A673 (cell line): ENCODE measurements around the gene PDXDC1. TPM values are rescaled to one million over a fixed set of nuclear protein-coding genes. Genes with fewer than 3 reads are reported as not detected.
A peak's percentile ranks its signal among the peaks of the same experiment; 100 is the strongest.

Experiments
- BruUV-seq: library from RNA; stranded (reverse); fragments of 400-500 nt; replicated peaks from 2 replicates; lab custom pipeline; 2021; lab: Mats Ljungman, UMichigan
- CTCF ChIA-PET: fragments of 300-600 bp; sonication (Branson Sonifier 250); formaldehyde crosslinking; loops from one replicate; lab custom pipeline; 2022; ENCODE audit warnings: antibody characterized with exemption; lab: Charles Lee
- POLR2A ChIA-PET: fragments of 300-600 bp; sonication (Branson Sonifier 250); formaldehyde crosslinking; loops from one replicate; lab custom pipeline; 2022; ENCODE audit warnings: antibody characterized with exemption; ENCODE audit not compliant: low non-redundant PET; lab: Charles Lee
- DNase-seq: peaks from one replicate; pipeline ENCODE4 v3.0.0-alpha.2; 2015; ENCODE audit warnings: low spot score
- H3K27ac ChIP-seq: fragments of 200-600 bp; sonication (generic); 2 replicates; pipeline ENCODE4 v1.5.1; 2016; ENCODE audit warnings: mixed run types, low read depth, mild to moderate bottlenecking, mixed read lengths, antibody characterized with exemption, low read length; ENCODE audit not compliant: poor library complexity, severe bottlenecking
- H3K27me3 ChIP-seq: fragments of 200-600 bp; sonication (generic); replicated peaks from 2 replicates; pipeline ENCODE4 v1.6.1; 2017; ENCODE audit warnings: mixed run types, low read depth, mild to moderate bottlenecking, mixed read lengths, antibody characterized with exemption, low read length; ENCODE audit not compliant: insufficient read depth, poor library complexity
- H3K36me3 ChIP-seq: fragments of 200-600 bp; sonication (generic); 2 replicates; pipeline ENCODE4 v1.6.1; 2016; ENCODE audit warnings: mixed run types, mild to moderate bottlenecking, mixed read lengths, antibody characterized with exemption, low read length; ENCODE audit not compliant: insufficient read depth, poor library complexity, severe bottlenecking
- H3K4me1 ChIP-seq: fragments of 200-600 bp; sonication (generic); 2 replicates; pipeline ENCODE4 v1.6.1; 2017; ENCODE audit warnings: mixed run types, mild to moderate bottlenecking, mixed read lengths, antibody characterized with exemption, low read length; ENCODE audit not compliant: insufficient read depth, poor library complexity, severe bottlenecking
- H3K4me3 ChIP-seq: fragments of 200-600 bp; sonication (generic); 2 replicates; pipeline ENCODE4 v1.5.1; 2016; ENCODE audit warnings: low read depth, mixed run types, mild to moderate bottlenecking, mixed read lengths, low read length; ENCODE audit not compliant: poor library complexity, severe bottlenecking
- H3K9me3 ChIP-seq: fragments of 200-600 bp; sonication (generic); 2 replicates; pipeline ENCODE4 v1.6.1; 2016; ENCODE audit warnings: mixed run types, low read depth, mild to moderate bottlenecking, mixed read lengths, antibody characterized with exemption, low read length; ENCODE audit not compliant: poor library complexity, severe bottlenecking
- EZH2 ChIP-seq: fragments of 200-600 bp; sonication (generic); IDR thresholded peaks from 2 replicates; pipeline ENCODE4 v1.6.1; 2017; ENCODE audit warnings: borderline replicate concordance, low read depth, mild to moderate bottlenecking, mixed read lengths, antibody characterized with exemption, low read length; ENCODE audit not compliant: poor library complexity, severe bottlenecking
- intact Hi-C: fragments of 100-400 bp; cut with micrococcal nuclease; formaldehyde crosslinking; loops from one replicate; pipeline ENCODE4 v1.10.0; 2022; ENCODE audit not compliant: unreplicated experiment
- total RNA-seq: library from RNA; stranded (reverse); gene quantifications from 2 replicates; pipeline ENCODE4 v1.2.3, GENCODE V29; 2021
- TF ChIP-seq, protein P1 (sequence below): fragments of 300-800, 200-600 bp; sonication (generic); conservative IDR thresholded peaks from 2 replicates; pipeline ENCODE4 v1.5.1; 2017; ENCODE audit warnings: low read depth, mild to moderate bottlenecking, antibody characterized with exemption, low read length, moderate library complexity, mixed read lengths

The PDXDC1 gene
- total RNA-seq, 1 experiment from 2014 or later: 103 TPM

DNA sequence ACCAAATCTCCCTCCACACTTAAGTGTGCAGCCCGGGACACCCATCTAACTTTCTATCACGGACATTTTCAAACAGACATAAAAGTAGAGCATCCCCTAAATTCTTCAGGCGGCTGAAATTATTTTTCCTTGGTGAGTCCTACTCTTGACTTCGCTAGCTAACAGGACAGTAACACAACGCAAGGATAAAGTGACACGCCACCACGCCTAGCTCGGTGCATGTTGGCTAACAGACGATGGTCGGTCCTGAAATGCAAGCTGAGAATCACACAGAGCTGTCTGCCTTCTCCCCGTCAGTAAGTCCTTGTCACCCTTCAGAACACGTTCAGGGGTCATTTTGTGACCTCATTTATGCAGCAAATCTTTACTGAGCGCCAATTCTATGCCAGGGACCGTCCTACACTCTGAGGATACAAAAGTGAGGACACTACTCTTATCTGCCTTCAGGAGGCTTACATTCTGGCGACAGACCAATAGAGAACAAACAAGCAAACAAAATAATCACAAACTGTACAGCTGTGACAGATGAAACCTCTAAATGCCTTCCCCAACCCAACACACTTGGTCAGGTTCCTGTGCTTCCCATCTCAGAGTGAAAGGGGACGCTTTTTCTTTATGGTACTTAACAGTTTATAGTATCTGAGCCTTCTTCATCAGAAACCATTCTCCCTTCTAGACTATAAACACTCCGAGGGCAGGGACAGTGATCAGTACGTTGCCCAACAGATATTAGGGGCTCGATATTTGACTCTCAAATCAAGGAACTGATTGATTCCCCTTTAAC lies 79.7 kb downstream of the PDXDC1 start:
- BruUV-seq: TSS peak; percentile 51
- H3K27ac ChIP-seq: no peak overlapping the region
- DNase-seq: peak; percentile 40
- H3K27me3 ChIP-seq: no peaks in the 10 kb centered on the region
- ChIA-PET POLR2A (no interaction called here), CTCF (no interaction called here)
- peaks cover 7% of the 10 kb centered on the region for H3K36me3 ChIP-seq
- H3K4me3 ChIP-seq: peak overlapping the region; percentile 96
- intact Hi-C loops: no loop called here
- no peaks in the 10 kb centered on the region for H3K4me1 ChIP-seq
- H3K9me3 ChIP-seq: no peaks in the 10 kb centered on the region
- TF ChIP-seq, protein P1, sequence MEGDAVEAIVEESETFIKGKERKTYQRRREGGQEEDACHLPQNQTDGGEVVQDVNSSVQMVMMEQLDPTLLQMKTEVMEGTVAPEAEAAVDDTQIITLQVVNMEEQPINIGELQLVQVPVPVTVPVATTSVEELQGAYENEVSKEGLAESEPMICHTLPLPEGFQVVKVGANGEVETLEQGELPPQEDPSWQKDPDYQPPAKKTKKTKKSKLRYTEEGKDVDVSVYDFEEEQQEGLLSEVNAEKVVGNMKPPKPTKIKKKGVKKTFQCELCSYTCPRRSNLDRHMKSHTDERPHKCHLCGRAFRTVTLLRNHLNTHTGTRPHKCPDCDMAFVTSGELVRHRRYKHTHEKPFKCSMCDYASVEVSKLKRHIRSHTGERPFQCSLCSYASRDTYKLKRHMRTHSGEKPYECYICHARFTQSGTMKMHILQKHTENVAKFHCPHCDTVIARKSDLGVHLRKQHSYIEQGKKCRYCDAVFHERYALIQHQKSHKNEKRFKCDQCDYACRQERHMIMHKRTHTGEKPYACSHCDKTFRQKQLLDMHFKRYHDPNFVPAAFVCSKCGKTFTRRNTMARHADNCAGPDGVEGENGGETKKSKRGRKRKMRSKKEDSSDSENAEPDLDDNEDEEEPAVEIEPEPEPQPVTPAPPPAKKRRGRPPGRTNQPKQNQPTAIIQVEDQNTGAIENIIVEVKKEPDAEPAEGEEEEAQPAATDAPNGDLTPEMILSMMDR: no peak
- no peak for TF ChIP-seq EZH2

DNA sequence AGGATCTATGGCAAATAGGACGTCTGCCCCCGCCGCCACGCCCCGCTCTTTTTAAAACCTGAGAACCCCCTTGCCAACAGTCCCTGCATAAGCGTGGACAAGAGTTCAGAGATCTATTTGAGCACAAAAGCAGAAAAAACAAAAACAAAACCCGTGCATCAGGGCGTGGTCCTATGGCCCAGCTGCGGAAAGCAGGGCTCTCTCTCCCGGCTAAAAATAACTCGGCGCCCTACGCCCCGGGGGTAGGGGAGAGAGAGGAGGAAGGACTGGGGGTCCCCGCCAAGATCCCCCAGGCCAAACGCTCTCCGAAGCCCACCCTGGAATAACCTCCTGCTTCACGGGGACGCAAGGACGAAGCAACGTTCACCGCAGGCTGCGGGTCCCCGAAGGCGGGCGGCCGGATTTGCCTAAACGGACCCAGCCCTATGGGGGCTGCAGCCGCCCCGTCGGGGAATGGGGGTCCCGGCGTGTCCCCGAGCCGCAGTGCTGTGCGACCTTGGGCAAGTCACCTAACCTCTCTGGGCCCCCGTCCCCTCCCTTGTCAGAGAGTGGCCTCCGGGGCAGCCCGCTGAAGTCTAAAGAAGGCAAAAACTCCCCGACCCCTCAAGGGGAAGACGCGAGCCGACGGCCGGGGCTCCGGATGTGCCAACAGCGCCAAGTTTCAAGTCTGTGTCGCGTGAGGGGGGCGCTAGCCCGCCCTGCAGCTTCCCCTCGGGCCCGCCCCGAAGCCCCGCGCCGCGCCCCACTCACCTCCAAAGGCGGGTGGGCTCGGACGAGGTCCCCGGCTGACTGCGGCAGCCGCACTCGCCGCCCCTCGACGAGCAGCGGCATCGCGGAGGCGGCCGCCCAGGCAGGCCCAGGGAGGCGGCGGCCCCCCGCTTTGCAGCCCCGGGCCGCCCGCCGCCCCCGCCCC lies 80.6 kb downstream of the PDXDC1 start:
- ChIA-PET CTCF (no interaction called here), POLR2A (no interaction called here)
- no TSS peak for BruUV-seq

More for the DNA sequence above, 80.6 kb downstream of the PDXDC1 start:
- intact Hi-C loops: no loop called here
- Histone ChIP-seq H3K36me3 (peaks cover 16% of the 10 kb centered on the region), H3K4me1 (no peaks in the 10 kb centered on the region), H3K9me3 (no peaks in the 10 kb centered on the region), H3K4me3 (peak overlapping the region; percentile 96), H3K27ac (peak overlapping the region; percentile 90), H3K27me3 (no peaks in the 10 kb centered on the region)
- no peak for DNase-seq
- TF ChIP-seq, protein P1: 0 out of 2 replicates have a peak, but pooled peaks have one; percentile 16
- no peak for TF ChIP-seq EZH2
